Measurements from ENCODE around the gene SLC25A23. TPM values are rescaled to one million over a fixed set of nuclear protein-coding genes. Genes with fewer than 3 reads are reported as not detected.

SLC25A23 gene
- total and polyA plus RNA-seq, 2 experiments from 2014 or later = 12.5 to 33.2 TPM

GRCh38 chr19:6498294-6499036 lies 38.9 kb upstream of the SLC25A23 start:
- Histone ChIP-seq H3K79me2 (ENCODE audit: insufficient read depth) (no peaks in the 10 kb centered on the region), H3K27ac (no peak overlapping the region), H3K9me3 (ENCODE audit: low read depth) (no peaks in the 10 kb centered on the region), H4K20me1 (ENCODE audit: insufficient read depth) (no peaks in the 10 kb centered on the region), H3K4me2 (ENCODE audit: unreplicated experiment) (no peak overlapping the region), H3K4me1 (ENCODE audit: insufficient read depth) (no peaks in the 10 kb centered on the region), H3K4me3 (no peak overlapping the region), H3F3A (ENCODE audit: insufficient read depth) (no peaks in the 10 kb centered on the region), H3K36me3 (ENCODE audit: low read depth) (no peaks in the 10 kb centered on the region), H3K9me2 (ENCODE audit: insufficient read depth) (no peaks in the 10 kb centered on the region), H3K9ac (no peak overlapping the region), H3K27me3 (replicated peaks; ENCODE audit: insufficient read depth) (peaks cover 32% of the 10 kb centered on the region), H2AFZ (no peak overlapping the region)
- DNase-seq = no peak
- in situ Hi-C loops (cut with MboI) = no loop called here
- TF ChIP-seq EZH2 (IDR thresholded peaks at IDR 0.05; ENCODE audit: insufficient read depth, poor library complexity, severe bottlenecking) (no peak), EZH2phosphoT487 (IDR thresholded peaks at IDR 0.05; ENCODE audit: insufficient read depth, low read depth) (no peak)
- WGBS, 2 experiments (ENCODE audit: low coverage in 1 of 2, low lambda C conversion rate in 2 of 2, missing lambda C conversion rate in 2 of 2) = 63 to 67% methylated on average over 7 of the region's 7 CpGs

DNA sequence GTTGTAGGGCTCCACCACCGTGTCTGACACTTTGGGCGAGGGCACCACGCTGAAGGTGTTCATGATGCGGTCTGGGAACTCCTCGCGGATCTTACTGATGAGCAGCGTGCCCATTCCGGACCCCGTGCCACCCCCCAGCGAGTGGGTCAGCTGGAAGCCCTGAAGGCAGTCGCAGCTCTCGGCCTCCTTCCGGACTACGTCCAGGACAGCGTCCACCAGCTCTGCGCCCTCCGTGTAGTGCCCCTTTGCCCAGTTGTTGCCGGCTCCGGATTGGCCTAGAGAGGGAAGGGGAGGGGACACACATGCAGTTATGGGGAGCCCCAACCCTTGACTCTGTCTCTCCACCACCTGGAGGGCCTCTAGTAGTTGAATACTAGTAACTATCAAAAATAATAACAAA lies 36.4 kb upstream of the SLC25A23 start:
- Histone ChIP-seq H2AFZ (no peak overlapping the region), H3K79me2 (ENCODE audit: insufficient read depth) (no peaks in the 10 kb centered on the region), H3K4me1 (ENCODE audit: insufficient read depth) (no peaks in the 10 kb centered on the region), H3F3A (ENCODE audit: insufficient read depth) (no peaks in the 10 kb centered on the region), H4K20me1 (ENCODE audit: insufficient read depth) (no peaks in the 10 kb centered on the region), H3K9ac (no peak overlapping the region), H3K4me3 (no peak overlapping the region), H3K9me2 (ENCODE audit: insufficient read depth) (no peaks in the 10 kb centered on the region), H3K27ac (no peak overlapping the region), H3K36me3 (ENCODE audit: low read depth) (no peaks in the 10 kb centered on the region), H3K9me3 (ENCODE audit: low read depth) (no peaks in the 10 kb centered on the region), H3K4me2 (ENCODE audit: unreplicated experiment) (no peak overlapping the region), H3K27me3 (replicated peaks; ENCODE audit: insufficient read depth) (peaks cover 10% of the 10 kb centered on the region)
- in situ Hi-C loops (cut with MboI) = no loop called here
- WGBS, 2 experiments (ENCODE audit: low coverage in 1 of 2, low lambda C conversion rate in 2 of 2, missing lambda C conversion rate in 2 of 2) = 85 to 88% methylated on average over 15 to 19 of the region's 19 CpGs
- no peak for DNase-seq
- TF ChIP-seq EZH2 (IDR thresholded peaks at IDR 0.05; ENCODE audit: insufficient read depth, poor library complexity, severe bottlenecking) = no peak
- no peak for TF ChIP-seq EZH2phosphoT487 (IDR thresholded peaks at IDR 0.05; ENCODE audit: insufficient read depth, low read depth)

DNA sequence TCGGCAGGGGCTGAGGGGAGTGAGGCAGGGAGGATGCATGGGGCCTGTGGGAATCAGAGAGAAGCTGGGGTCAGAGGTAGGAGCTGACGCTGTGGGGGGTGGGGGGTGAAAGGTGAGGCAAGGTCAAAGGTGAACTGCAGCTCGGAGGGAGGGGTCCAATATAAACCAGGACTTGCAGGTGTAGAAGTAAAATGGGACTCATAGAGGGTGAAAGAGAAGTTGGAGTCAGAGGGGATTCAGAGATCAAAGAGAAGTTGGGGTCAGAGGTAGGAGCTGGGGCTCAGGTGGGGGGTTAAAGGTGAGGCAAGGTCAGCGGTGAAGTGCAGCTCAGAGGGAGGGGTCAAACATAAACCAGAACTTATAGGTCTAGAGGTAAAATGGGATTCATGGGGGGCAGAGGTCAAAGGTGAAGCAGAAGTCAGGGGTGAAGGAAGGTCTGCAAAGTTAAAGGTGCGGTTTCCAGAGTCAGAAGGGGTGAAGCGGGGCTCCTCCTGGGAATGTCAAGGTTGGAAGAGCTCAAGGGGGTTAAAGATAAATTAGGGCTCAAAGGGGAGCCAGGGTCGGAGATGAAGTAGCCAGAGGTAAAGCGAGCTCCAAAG lies 34.9 kb upstream of the SLC25A23 start:
- H3K9ac ChIP-seq = no peak overlapping the region
- no peaks in the 10 kb centered on the region for H3K9me3 ChIP-seq (ENCODE audit: low read depth)
- H3K9me2 ChIP-seq (ENCODE audit: insufficient read depth) = no peaks in the 10 kb centered on the region
- 66 to 68% methylated on average over 7 to 8 of the region's 8 CpGs for WGBS, 2 experiments (ENCODE audit: low coverage in 1 of 2, low lambda C conversion rate in 2 of 2, missing lambda C conversion rate in 2 of 2)
- H3K79me2 ChIP-seq (ENCODE audit: insufficient read depth) = no peaks in the 10 kb centered on the region
- no peaks in the 10 kb centered on the region for H3K36me3 ChIP-seq (ENCODE audit: low read depth)
- H4K20me1 ChIP-seq (ENCODE audit: insufficient read depth) = no peaks in the 10 kb centered on the region
- no peak overlapping the region for H3K27ac ChIP-seq
- no peak overlapping the region for H2AFZ ChIP-seq
- DNase-seq = no peak
- H3K27me3 ChIP-seq (replicated peaks; ENCODE audit: insufficient read depth) = peaks cover 7% of the 10 kb centered on the region; the same call in 1 of the 2 replicates
- H3K4me3 ChIP-seq = no peak overlapping the region
- in situ Hi-C loops (cut with MboI) = no loop called here
- H3K4me2 ChIP-seq (ENCODE audit: unreplicated experiment) = no peak overlapping the region
- H3K4me1 ChIP-seq (ENCODE audit: insufficient read depth) = no peaks in the 10 kb centered on the region
- TF ChIP-seq EZH2 (IDR thresholded peaks at IDR 0.05; ENCODE audit: insufficient read depth, poor library complexity, severe bottlenecking) (no peak), EZH2phosphoT487 (IDR thresholded peaks at IDR 0.05; ENCODE audit: insufficient read depth, low read depth) (no peak)
- H3F3A ChIP-seq (ENCODE audit: insufficient read depth) = no peaks in the 10 kb centered on the region

- Histone ChIP-seq H3K27ac (no peak overlapping the region), H3K4me3 (no peak overlapping the region), H3K27me3 (replicated peaks; ENCODE audit: insufficient read depth) (peaks cover 7% of the 10 kb centered on the region; the same call in 1 of the 2 replicates), H3K4me1 (ENCODE audit: insufficient read depth) (no peaks in the 10 kb centered on the region), H3K4me2 (ENCODE audit: unreplicated experiment) (no peak overlapping the region), H4K20me1 (ENCODE audit: insufficient read depth) (no peaks in the 10 kb centered on the region), H3K9ac (no peak overlapping the region), H3K36me3 (ENCODE audit: low read depth) (no peaks in the 10 kb centered on the region), H3K9me2 (ENCODE audit: insufficient read depth) (no peaks in the 10 kb centered on the region), H2AFZ (no peak overlapping the region), H3K79me2 (ENCODE audit: insufficient read depth) (no peaks in the 10 kb centered on the region), H3K9me3 (ENCODE audit: low read depth) (no peaks in the 10 kb centered on the region), H3F3A (ENCODE audit: insufficient read depth) (no peaks in the 10 kb centered on the region)
- no peak for DNase-seq
- in situ Hi-C loops (cut with MboI) = no loop called here
- no peak for TF ChIP-seq EZH2phosphoT487 (IDR thresholded peaks at IDR 0.05; ENCODE audit: insufficient read depth, low read depth)
- TF ChIP-seq EZH2 (IDR thresholded peaks at IDR 0.05; ENCODE audit: insufficient read depth, poor library complexity, severe bottlenecking) = no peak
- WGBS, 2 experiments (ENCODE audit: low coverage in 1 of 2, low lambda C conversion rate in 2 of 2, missing lambda C conversion rate in 2 of 2) = 31 to 35% methylated on average over 4 of the region's 4 CpGs
Measured at GRCh38 chr19:6491802-6492592, 32.4 kb upstream of the SLC25A23 start.

All from GM23248 (cell line).